ENCODE results near the gene ITLN2.

GRCh38 chr1:160911441-160911840 is 43.2 kb downstream of the ITLN2 start:
- no peak for TF ChIP-seq POLR2A (IDR thresholded peaks at IDR 0.05)
- no peak for TF ChIP-seq CTCF (IDR thresholded peaks at IDR 0.05)
- TF ChIP-seq POLR2AphosphoS5 (IDR thresholded peaks at IDR 0.05) = no peak
